GM21528 (cell line): ENCODE data around the gene PJA2.
"Not testable (repeated sequence)": the region's sequence is repeated elsewhere in the genome, so short reads cannot be mapped to it uniquely, and the experiment has no call there.

Source experiments
- ATAC-seq: cut with Tn5 transposase; IDR thresholded peaks from one replicate; pipeline ENCODE4 v1.9.1; 2021; ENCODE audit warnings: mild to moderate bottlenecking, moderate library complexity; ENCODE audit not compliant: unreplicated experiment, low FRiP score

The PJA2 gene

GRCh38 chr5:109313127-109313526, 96.6 kb downstream of the PJA2 start:
- ATAC-seq, result no peak

- no peak for ATAC-seq
These were observed 97.1 kb downstream of the PJA2 start for GRCh38 chr5:109312695-109313094.

- no peak for ATAC-seq
These were observed 99.5 kb downstream of the PJA2 start for GRCh38 chr5:109310315-109310714.

- ATAC-seq, result no peak
These were observed 100.3 kb downstream of the PJA2 start for GRCh38 chr5:109309326-109310063.

GRCh38 chr5:109307951-109308350, 101.8 kb downstream of the PJA2 start:
- no peak for ATAC-seq

GRCh38 chr5:109307456-109307855, 102.3 kb downstream of the PJA2 start:
- ATAC-seq, result no peak

- ATAC-seq, result no peak
These were observed 104.4 kb downstream of the PJA2 start for GRCh38 chr5:109305352-109305751.

- ATAC-seq, result no peak
These were observed 105.5 kb downstream of the PJA2 start for GRCh38 chr5:109304309-109304708.

- no peak for ATAC-seq
These were observed 109.4 kb downstream of the PJA2 start for GRCh38 chr5:109300367-109300766.

GRCh38 chr5:109299557-109299956, 110.2 kb downstream of the PJA2 start:
- no peak for ATAC-seq

GRCh38 chr5:109298794-109299193, 111.0 kb downstream of the PJA2 start:
- ATAC-seq, result no peak

GRCh38 chr5:109297900-109298299, 111.9 kb downstream of the PJA2 start:
- no peak for ATAC-seq

GRCh38 chr5:109291090-109291489, 118.7 kb downstream of the PJA2 start:
- ATAC-seq, result no peak

GRCh38 chr5:109290231-109290630, 119.5 kb downstream of the PJA2 start:
- no peak for ATAC-seq

- ATAC-seq, result not testable (repeated sequence)
These were observed 123.1 kb downstream of the PJA2 start for GRCh38 chr5:109286628-109287027.
